K562 (cell line): ENCODE results near the gene NCOA3. TPM values are rescaled to one million over a fixed set of nuclear protein-coding genes. Genes with fewer than 3 reads are reported as not detected.

Source experiments
- BCOR ChIP-seq: fragments of 450-650 bp; IDR thresholded peaks from 2 replicates; pipeline ENCODE4 v1.6.1; 2016
- COPS2 ChIP-seq: fragments of 450-650 bp; conservative IDR thresholded peaks from 2 replicates; pipeline ENCODE4 v1.6.1; 2016; ENCODE audit warnings: mild to moderate bottlenecking, moderate library complexity
- HDAC2 ChIP-seq: fragments of 450-650 bp; IDR thresholded peaks from 2 replicates; pipeline ENCODE4 v1.6.1; 2016; ENCODE audit warnings: mild to moderate bottlenecking
- KAT2B ChIP-seq: IDR thresholded peaks from one replicate; pipeline ENCODE4 v1.6.1; 2012; ENCODE audit warnings: low read depth, mild to moderate bottlenecking, control low read depth, inconsistent platforms, low read length, moderate library complexity
- LARP7 ChIP-seq: fragments of 450-650 bp; IDR thresholded peaks from 2 replicates; pipeline ENCODE4 v1.6.1; 2016
- MCM2 ChIP-seq: fragments of 450-650 bp; IDR thresholded peaks from 2 replicates; pipeline ENCODE4 v1.6.1; 2017; ENCODE audit warnings: low read depth, mild to moderate bottlenecking
- MTA1 ChIP-seq: fragments of 450-650 bp; IDR thresholded peaks from 2 replicates; pipeline ENCODE4 v1.6.1; 2017; ENCODE audit warnings: borderline replicate concordance
- NFXL1 ChIP-seq: fragments of 450-650 bp; formaldehyde crosslinking; IDR thresholded peaks from 2 replicates; pipeline ENCODE4 v1.4.0; 2021; ENCODE audit warnings: mild to moderate bottlenecking
- PCBP1 ChIP-seq: fragments of 200-400 bp; formaldehyde crosslinking; IDR thresholded peaks from 2 replicates; pipeline ENCODE4 v1.6.1; 2018; ENCODE audit warnings: mild to moderate bottlenecking, low read depth, low read length; ENCODE audit not compliant: poor library complexity, severe bottlenecking
- PPARD ChIP-seq: fragments of 250-450 bp; sonication (Bioruptor Pico); IDR thresholded peaks from 2 replicates; pipeline ENCODE4 v1.8.0; 2022; ENCODE audit warnings: inconsistent platforms, mild to moderate bottlenecking, moderate library complexity
- PREB ChIP-seq: sonication (generic); formaldehyde crosslinking; IDR thresholded peaks from 2 replicates; pipeline ENCODE4 v1.8.1; 2023; ENCODE audit warnings: mild to moderate bottlenecking, missing genetic modification reagents
- SMARCE1 ChIP-seq: fragments of 450-650 bp; IDR thresholded peaks from 2 replicates; pipeline ENCODE4 v1.7.1; 2016; ENCODE audit warnings: mild to moderate bottlenecking
- SOX6 ChIP-seq: fragments of 450-650 bp; IDR thresholded peaks from 2 replicates; pipeline ENCODE4 v1.6.1; 2014; ENCODE audit warnings: mild to moderate bottlenecking
- SREBF2 ChIP-seq: sonication (generic); formaldehyde crosslinking; IDR thresholded peaks from 2 replicates; pipeline ENCODE4 v1.4.0; 2020; ENCODE audit warnings: mild to moderate bottlenecking, missing genetic modification reagents
- ZBTB12 ChIP-seq: fragments of 250-450 bp; sonication (Bioruptor Pico); IDR thresholded peaks from 2 replicates; pipeline ENCODE4 v1.4.0; 2020
- ZBTB43 ChIP-seq: sonication (generic); formaldehyde crosslinking; IDR thresholded peaks from 2 replicates; pipeline ENCODE4 v1.8.0; 2023; ENCODE audit warnings: mild to moderate bottlenecking, missing genetic modification reagents
- ZNF174 ChIP-seq: fragments of 250-450 bp; sonication (Bioruptor Pico); IDR thresholded peaks from 2 replicates; pipeline ENCODE4 v1.4.0; 2020; ENCODE audit warnings: mild to moderate bottlenecking
- ZNF445 ChIP-seq: fragments of 250-450 bp; sonication (Bioruptor Pico); IDR thresholded peaks from 2 replicates; pipeline ENCODE4 v1.4.0; 2020; ENCODE audit warnings: low read depth, mild to moderate bottlenecking, moderate library complexity
- ZNF507 ChIP-seq: conservative IDR thresholded peaks from 2 replicates; pipeline ENCODE4 v1.6.1; 2017; ENCODE audit warnings: missing genetic modification characterization, missing compliant biosample characterization
- ZNF609 ChIP-seq: sonication (generic); formaldehyde crosslinking; IDR thresholded peaks from 2 replicates; pipeline ENCODE4 v1.8.1; 2023; ENCODE audit warnings: missing genetic modification reagents, mild to moderate bottlenecking, borderline replicate concordance
- ZNF780A ChIP-seq: fragments of 250-450 bp; sonication (Bioruptor Pico); IDR thresholded peaks from 2 replicates; pipeline ENCODE4 v1.5.0; 2021; ENCODE audit warnings: mild to moderate bottlenecking
- ZNF785 ChIP-seq: fragments of 250-450 bp; sonication (Bioruptor Pico); IDR thresholded peaks from 2 replicates; pipeline ENCODE4 v1.4.0; 2020; ENCODE audit warnings: mild to moderate bottlenecking
- polyA plus RNA-seq, 8 experiments: library from polyadenylated mRNA; depleted of rRNA in 4 of 8; stranded (reverse) in 5 of 8; unstranded in 3 of 8; fragments of >200 nt; fragmentation: Nextera tagmentation in 2 of 8; fragmentation: Illumina TruSeq in 1 of 8; extraction: Ambion mirVana in 2 of 8; extraction: Trizol in 1 of 8; gene quantifications; 2 replicates each; pipeline versions ENCODE4 v1.2.1 to v1.2.3, GENCODE V29; 2011 to 2014; ENCODE audit warnings: inconsistent platforms in 1 of 8, missing spikeins in 1 of 8
- total RNA-seq, 7 experiments: library from RNA; depleted of rRNA in 6 of 7; stranded (reverse); fragments of >200 nt in 6 of 7; fragmentation: Illumina TruSeq in 2 of 7; extraction: Trizol in 2 of 7; gene quantifications; 2 replicates each; pipeline versions ENCODE4 v1.2.1 to v1.2.3, GENCODE V29; 2011 to 2021; ENCODE audit warnings: low replicate concordance in 1 of 7

Gene NCOA3
- total and polyA plus RNA-seq, 9 of the 15 experiments (the other 6 are each of a cell fraction or from before 2014, with no cell fraction given): 3.2 to 24.3 (median 14.4) TPM

- TF ChIP-seq MCM2 (no peak), ZNF785 (CRISPR knock-in tag) (no peak), ZNF609 (CRISPR knock-in tag) (no peak), HDAC2 (no peak), BCOR (peak; percentile 70), ZBTB43 (CRISPR knock-in tag) (no peak; the same call in 1 of the 2 replicates), ZNF174 (no peak), SREBF2 (no peak), PPARD (no peak), PCBP1 (no peak), ZNF445 (CRISPR knock-in tag) (no peak), MTA1 (no peak; the same call in none of the 2 replicates), ZNF507 (no peak), NFXL1 (CRISPR knock-in tag) (no peak), LARP7 (peak; percentile 94; the same call in 1 of the 2 replicates), COPS2 (no peak), SOX6 (0 out of 2 replicates have a peak, but pooled peaks have one; percentile 46), KAT2B (no peak), ZBTB12 (CRISPR knock-in tag) (peak; percentile 29; the same call in 1 of the 2 replicates), ZNF780A (CRISPR knock-in tag) (no peak), SMARCE1 (peak; percentile 52), PREB (no peak)
Measured at GRCh38 chr20:47501482-47502270, at the start of gene NCOA3 (continued).
